NCI-H460 (cell line): ENCODE data around the gene ANKRD10. TPM values are rescaled to one million over a fixed set of nuclear protein-coding genes. Genes with fewer than 3 reads are reported as not detected.

Experiments
- DNase-seq: peaks from one replicate; pipeline ENCODE4 v3.0.0-alpha.2; 2016; ENCODE audit warnings: low read depth; ENCODE audit errors: extremely low read depth
- total RNA-seq: library from RNA; depleted of rRNA; stranded (reverse); fragments of >200 nt; shearing (Covaris generic); gene quantifications from 2 replicates; pipeline ENCODE4 v1.2.3, GENCODE V29; 2014

Gene ANKRD10
- total RNA-seq, 1 experiment from 2014 or later = 51.5 TPM

GRCh38 chr13:110945928-110946570, 31.2 kb upstream of the ANKRD10 start:
- DNase-seq = no peak

- DNase-seq = no peak
Measured at GRCh38 chr13:110944968-110945927, 30.4 kb upstream of the ANKRD10 start.

- peak; percentile 30 for DNase-seq
Measured at GRCh38 chr13:110944121-110944967, 29.5 kb upstream of the ANKRD10 start.

- DNase-seq = no peak
Measured at GRCh38 chr13:110942248-110942981, 27.5 kb upstream of the ANKRD10 start.

GRCh38 chr13:110938662-110939421, 24.0 kb upstream of the ANKRD10 start:
- DNase-seq = no peak

- no peak for DNase-seq
Measured at GRCh38 chr13:110937511-110938285, 22.8 kb upstream of the ANKRD10 start.

GRCh38 chr13:110936519-110936918, 21.6 kb upstream of the ANKRD10 start:
- no peak for DNase-seq

- DNase-seq = no peak
Measured at GRCh38 chr13:110932588-110932987, 17.7 kb upstream of the ANKRD10 start.

- no peak for DNase-seq
Measured at GRCh38 chr13:110929104-110929777, 14.4 kb upstream of the ANKRD10 start.

GRCh38 chr13:110925023-110925612, 10.2 kb upstream of the ANKRD10 start:
- no peak for DNase-seq

GRCh38 chr13:110924639-110924934, 9.7 kb upstream of the ANKRD10 start:
- DNase-seq = no peak

- no peak for DNase-seq
Measured at GRCh38 chr13:110923777-110924638, 9.1 kb upstream of the ANKRD10 start.

- no peak for DNase-seq
Measured at GRCh38 chr13:110923086-110923485, 8.2 kb upstream of the ANKRD10 start.

GRCh38 chr13:110922506-110922905, 7.6 kb upstream of the ANKRD10 start:
- DNase-seq = no peak

- no peak for DNase-seq
Measured at GRCh38 chr13:110921695-110922094, 6.8 kb upstream of the ANKRD10 start.

GRCh38 chr13:110921209-110921608, 6.3 kb upstream of the ANKRD10 start:
- no peak for DNase-seq

- no peak for DNase-seq
Measured at GRCh38 chr13:110920038-110920437, 5.2 kb upstream of the ANKRD10 start.
